WTC11 (cell line): ENCODE measurements around the gene UBAP1L. TPM values are rescaled to one million over a fixed set of nuclear protein-coding genes. Genes with fewer than 3 reads are reported as not detected.

ENCODE experiments used
- ATAC-seq: fragments of 200-7000 bp; cut with Tn5 transposase; 2 replicates; pipeline ENCODE4 v1.10.0; 2021; ENCODE audit warnings: mild to moderate bottlenecking, moderate library complexity
- CTCF ChIA-PET: fragments of 300-600 bp; sonication (Branson Sonifier 250); formaldehyde crosslinking; loops from one replicate; lab custom pipeline; 2021; ENCODE audit warnings: antibody characterized with exemption; lab: Charles Lee
- POLR2A ChIA-PET: fragments of 350-600 bp; sonication (Branson Sonifier 250); formaldehyde crosslinking; loops from one replicate; lab custom pipeline; 2021; ENCODE audit warnings: antibody characterized with exemption; lab: Charles Lee
- DNase-seq: peaks from one replicate; pipeline ENCODE4 v3.0.0; 2021; ENCODE audit warnings: low spot score
- H3K27ac Mint-ChIP-seq: 2 replicates; pipeline ENCODE4 v1.8.0; 2021; ENCODE audit warnings: mixed read lengths
- H3K27me3 Mint-ChIP-seq: 2 replicates; pipeline ENCODE4 v1.8.0; 2021; ENCODE audit warnings: low read depth, mild to moderate bottlenecking, moderate library complexity, mixed read lengths
- H3K36me3 Mint-ChIP-seq: 2 replicates; pipeline ENCODE4 v1.8.0; 2021; ENCODE audit warnings: mixed read lengths
- H3K4me1 Mint-ChIP-seq: 2 replicates; pipeline ENCODE4 v1.8.0; 2022; ENCODE audit warnings: mixed read lengths
- H3K4me3 Mint-ChIP-seq: 2 replicates; pipeline ENCODE4 v1.8.0; 2021; ENCODE audit warnings: mild to moderate bottlenecking, moderate library complexity, mixed read lengths
- H3K9me3 Mint-ChIP-seq: 2 replicates; pipeline ENCODE4 v1.8.0; 2021; ENCODE audit warnings: mixed read lengths
- GABPB1 ChIP-seq: sonication (generic); formaldehyde crosslinking; IDR thresholded peaks from 2 replicates; pipeline ENCODE4 v1.8.1; 2023; ENCODE audit warnings: mild to moderate bottlenecking, missing genetic modification reagents
- JAZF1 ChIP-seq: fragments of 250-450 bp; sonication (Bioruptor Pico); IDR thresholded peaks from 2 replicates; pipeline ENCODE4 v1.9.0; 2021; ENCODE audit warnings: moderate library complexity, mild to moderate bottlenecking, inconsistent platforms
- MYBL2 ChIP-seq: sonication (generic); formaldehyde crosslinking; IDR thresholded peaks from 2 replicates; pipeline ENCODE4 v1.8.1; 2023; ENCODE audit warnings: mild to moderate bottlenecking, moderate library complexity, missing genetic modification reagents
- total RNA-seq: library from RNA; stranded (reverse); gene quantifications from 3 replicates; pipeline ENCODE4 v1.2.3, GENCODE V29; 2021
- TF ChIP-seq, protein P1 (sequence below): sonication (generic); formaldehyde crosslinking; IDR thresholded peaks from 2 replicates; pipeline ENCODE4 v1.8.0; 2023; ENCODE audit warnings: missing genetic modification reagents, mild to moderate bottlenecking, borderline replicate concordance
- TF ChIP-seq, protein P2 (sequence below): fragments of 200-600 bp; IDR thresholded peaks from 2 replicates; pipeline ENCODE4 v1.8.0; 2022; ENCODE audit warnings: antibody characterized with exemption
- TF ChIP-seq, protein P3 (sequence below): sonication (generic); formaldehyde crosslinking; IDR thresholded peaks from 2 replicates; pipeline ENCODE4 v1.8.1; 2023; ENCODE audit warnings: mild to moderate bottlenecking, missing genetic modification reagents, borderline replicate concordance
- TF ChIP-seq, protein P4 (sequence below): fragments of 250-450 bp; sonication (Bioruptor Pico); IDR thresholded peaks from 2 replicates; pipeline ENCODE4 v1.8.0; 2021; ENCODE audit warnings: mild to moderate bottlenecking
- TF ChIP-seq, protein P5 (sequence below): sonication (generic); formaldehyde crosslinking; IDR thresholded peaks from 2 replicates; pipeline ENCODE4 v1.8.1; 2022; ENCODE audit warnings: mild to moderate bottlenecking, missing genetic modification reagents, moderate library complexity, borderline replicate concordance
- TF ChIP-seq, protein P6 (sequence below): sonication (generic); formaldehyde crosslinking; IDR thresholded peaks from 2 replicates; pipeline ENCODE4 v1.8.0; 2023; ENCODE audit warnings: missing genetic modification reagents
- TF ChIP-seq, protein P7 (sequence below): sonication (generic); formaldehyde crosslinking; conservative IDR thresholded peaks from 2 replicates; pipeline ENCODE4 v1.8.1; 2022; ENCODE audit warnings: mild to moderate bottlenecking, missing genetic modification reagents
- TF ChIP-seq, protein P8 (sequence below): sonication (generic); formaldehyde crosslinking; IDR thresholded peaks from 2 replicates; pipeline ENCODE4 v1.8.0; 2022; ENCODE audit warnings: mild to moderate bottlenecking, missing genetic modification reagents

Gene UBAP1L
- total RNA-seq, 1 experiment from 2014 or later = 2.0 TPM

DNA sequence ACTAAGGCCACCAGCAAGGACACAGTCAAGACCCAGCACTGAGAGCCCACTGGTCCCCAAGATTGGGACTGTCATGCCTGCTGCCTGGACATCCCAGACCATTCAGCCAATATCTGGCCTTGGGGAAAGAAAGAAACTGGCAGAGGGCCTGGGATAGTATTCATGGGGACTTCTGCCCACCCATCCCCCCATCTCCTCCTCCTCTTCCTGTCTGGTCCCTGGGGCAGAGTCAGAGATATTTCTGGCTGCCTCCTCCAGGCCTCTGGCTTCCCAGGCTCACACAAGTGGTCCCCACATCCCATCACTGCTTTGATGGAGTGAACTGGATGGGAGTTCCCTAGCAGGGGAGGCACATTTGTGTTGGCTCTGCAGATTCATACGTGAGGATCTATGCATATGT lies 43.0 kb downstream of the UBAP1L start:
- peaks cover 17% of the 10 kb centered on the region for H3K27me3 Mint-ChIP-seq
- H3K27ac Mint-ChIP-seq = no peak overlapping the region
- no peak overlapping the region for H3K4me3 Mint-ChIP-seq
- TF ChIP-seq GABPB1 (CRISPR knock-in tag) = no peak
- TF ChIP-seq, protein P1, sequence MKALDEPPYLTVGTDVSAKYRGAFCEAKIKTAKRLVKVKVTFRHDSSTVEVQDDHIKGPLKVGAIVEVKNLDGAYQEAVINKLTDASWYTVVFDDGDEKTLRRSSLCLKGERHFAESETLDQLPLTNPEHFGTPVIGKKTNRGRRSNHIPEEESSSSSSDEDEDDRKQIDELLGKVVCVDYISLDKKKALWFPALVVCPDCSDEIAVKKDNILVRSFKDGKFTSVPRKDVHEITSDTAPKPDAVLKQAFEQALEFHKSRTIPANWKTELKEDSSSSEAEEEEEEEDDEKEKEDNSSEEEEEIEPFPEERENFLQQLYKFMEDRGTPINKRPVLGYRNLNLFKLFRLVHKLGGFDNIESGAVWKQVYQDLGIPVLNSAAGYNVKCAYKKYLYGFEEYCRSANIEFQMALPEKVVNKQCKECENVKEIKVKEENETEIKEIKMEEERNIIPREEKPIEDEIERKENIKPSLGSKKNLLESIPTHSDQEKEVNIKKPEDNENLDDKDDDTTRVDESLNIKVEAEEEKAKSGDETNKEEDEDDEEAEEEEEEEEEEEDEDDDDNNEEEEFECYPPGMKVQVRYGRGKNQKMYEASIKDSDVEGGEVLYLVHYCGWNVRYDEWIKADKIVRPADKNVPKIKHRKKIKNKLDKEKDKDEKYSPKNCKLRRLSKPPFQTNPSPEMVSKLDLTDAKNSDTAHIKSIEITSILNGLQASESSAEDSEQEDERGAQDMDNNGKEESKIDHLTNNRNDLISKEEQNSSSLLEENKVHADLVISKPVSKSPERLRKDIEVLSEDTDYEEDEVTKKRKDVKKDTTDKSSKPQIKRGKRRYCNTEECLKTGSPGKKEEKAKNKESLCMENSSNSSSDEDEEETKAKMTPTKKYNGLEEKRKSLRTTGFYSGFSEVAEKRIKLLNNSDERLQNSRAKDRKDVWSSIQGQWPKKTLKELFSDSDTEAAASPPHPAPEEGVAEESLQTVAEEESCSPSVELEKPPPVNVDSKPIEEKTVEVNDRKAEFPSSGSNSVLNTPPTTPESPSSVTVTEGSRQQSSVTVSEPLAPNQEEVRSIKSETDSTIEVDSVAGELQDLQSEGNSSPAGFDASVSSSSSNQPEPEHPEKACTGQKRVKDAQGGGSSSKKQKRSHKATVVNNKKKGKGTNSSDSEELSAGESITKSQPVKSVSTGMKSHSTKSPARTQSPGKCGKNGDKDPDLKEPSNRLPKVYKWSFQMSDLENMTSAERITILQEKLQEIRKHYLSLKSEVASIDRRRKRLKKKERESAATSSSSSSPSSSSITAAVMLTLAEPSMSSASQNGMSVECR (CRISPR knock-in tag) = no peak
- TF ChIP-seq, protein P2, sequence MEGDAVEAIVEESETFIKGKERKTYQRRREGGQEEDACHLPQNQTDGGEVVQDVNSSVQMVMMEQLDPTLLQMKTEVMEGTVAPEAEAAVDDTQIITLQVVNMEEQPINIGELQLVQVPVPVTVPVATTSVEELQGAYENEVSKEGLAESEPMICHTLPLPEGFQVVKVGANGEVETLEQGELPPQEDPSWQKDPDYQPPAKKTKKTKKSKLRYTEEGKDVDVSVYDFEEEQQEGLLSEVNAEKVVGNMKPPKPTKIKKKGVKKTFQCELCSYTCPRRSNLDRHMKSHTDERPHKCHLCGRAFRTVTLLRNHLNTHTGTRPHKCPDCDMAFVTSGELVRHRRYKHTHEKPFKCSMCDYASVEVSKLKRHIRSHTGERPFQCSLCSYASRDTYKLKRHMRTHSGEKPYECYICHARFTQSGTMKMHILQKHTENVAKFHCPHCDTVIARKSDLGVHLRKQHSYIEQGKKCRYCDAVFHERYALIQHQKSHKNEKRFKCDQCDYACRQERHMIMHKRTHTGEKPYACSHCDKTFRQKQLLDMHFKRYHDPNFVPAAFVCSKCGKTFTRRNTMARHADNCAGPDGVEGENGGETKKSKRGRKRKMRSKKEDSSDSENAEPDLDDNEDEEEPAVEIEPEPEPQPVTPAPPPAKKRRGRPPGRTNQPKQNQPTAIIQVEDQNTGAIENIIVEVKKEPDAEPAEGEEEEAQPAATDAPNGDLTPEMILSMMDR = no peak
- peaks cover 4% of the 10 kb centered on the region; the same call in 1 of the 2 replicates for H3K36me3 Mint-ChIP-seq
- CTCF ChIA-PET = no interaction called here
- DNase-seq (no peak), ATAC-seq (no peak)
- H3K9me3 Mint-ChIP-seq = peaks cover 11% of the 10 kb centered on the region
- POLR2A ChIA-PET = no interaction called here
- H3K4me1 Mint-ChIP-seq = peaks cover 22% of the 10 kb centered on the region

DNA sequence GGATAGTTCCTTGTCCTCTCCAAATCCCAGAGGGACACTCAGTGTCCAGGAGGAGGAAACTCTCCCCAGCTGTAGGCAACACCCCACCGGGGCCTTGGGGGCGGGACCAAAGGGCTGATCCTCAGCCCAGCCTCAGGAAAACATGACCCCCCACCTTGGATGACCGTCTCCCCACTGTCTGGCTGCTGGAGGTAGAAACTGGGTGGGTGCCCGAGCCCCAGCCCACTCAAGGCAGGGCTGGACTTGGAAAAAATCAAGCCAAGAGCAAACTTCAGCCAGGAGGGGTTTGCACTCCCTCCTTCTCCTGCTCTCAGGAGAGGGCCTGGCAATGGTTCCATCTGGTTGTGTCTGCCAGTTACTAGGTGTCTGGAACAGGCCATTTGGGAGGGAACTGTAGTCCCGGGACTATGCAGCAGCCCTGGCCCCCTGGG lies 43.6 kb downstream of the UBAP1L start:
- Mint-ChIP-seq H3K27ac (no peak overlapping the region), H3K27me3 (peaks cover 21% of the 10 kb centered on the region), H3K9me3 (peaks cover 11% of the 10 kb centered on the region), H3K4me1 (peaks cover 28% of the 10 kb centered on the region)
- ATAC-seq = no peak
- CTCF ChIA-PET = interaction anchor here (0.6 to 7.0 kb wide), 2 partner anchors 13 to 17 kb away, joined by 3 to 98 read pairs; no protein-coding TSS in a partner anchor
- TF ChIP-seq, protein P3, sequence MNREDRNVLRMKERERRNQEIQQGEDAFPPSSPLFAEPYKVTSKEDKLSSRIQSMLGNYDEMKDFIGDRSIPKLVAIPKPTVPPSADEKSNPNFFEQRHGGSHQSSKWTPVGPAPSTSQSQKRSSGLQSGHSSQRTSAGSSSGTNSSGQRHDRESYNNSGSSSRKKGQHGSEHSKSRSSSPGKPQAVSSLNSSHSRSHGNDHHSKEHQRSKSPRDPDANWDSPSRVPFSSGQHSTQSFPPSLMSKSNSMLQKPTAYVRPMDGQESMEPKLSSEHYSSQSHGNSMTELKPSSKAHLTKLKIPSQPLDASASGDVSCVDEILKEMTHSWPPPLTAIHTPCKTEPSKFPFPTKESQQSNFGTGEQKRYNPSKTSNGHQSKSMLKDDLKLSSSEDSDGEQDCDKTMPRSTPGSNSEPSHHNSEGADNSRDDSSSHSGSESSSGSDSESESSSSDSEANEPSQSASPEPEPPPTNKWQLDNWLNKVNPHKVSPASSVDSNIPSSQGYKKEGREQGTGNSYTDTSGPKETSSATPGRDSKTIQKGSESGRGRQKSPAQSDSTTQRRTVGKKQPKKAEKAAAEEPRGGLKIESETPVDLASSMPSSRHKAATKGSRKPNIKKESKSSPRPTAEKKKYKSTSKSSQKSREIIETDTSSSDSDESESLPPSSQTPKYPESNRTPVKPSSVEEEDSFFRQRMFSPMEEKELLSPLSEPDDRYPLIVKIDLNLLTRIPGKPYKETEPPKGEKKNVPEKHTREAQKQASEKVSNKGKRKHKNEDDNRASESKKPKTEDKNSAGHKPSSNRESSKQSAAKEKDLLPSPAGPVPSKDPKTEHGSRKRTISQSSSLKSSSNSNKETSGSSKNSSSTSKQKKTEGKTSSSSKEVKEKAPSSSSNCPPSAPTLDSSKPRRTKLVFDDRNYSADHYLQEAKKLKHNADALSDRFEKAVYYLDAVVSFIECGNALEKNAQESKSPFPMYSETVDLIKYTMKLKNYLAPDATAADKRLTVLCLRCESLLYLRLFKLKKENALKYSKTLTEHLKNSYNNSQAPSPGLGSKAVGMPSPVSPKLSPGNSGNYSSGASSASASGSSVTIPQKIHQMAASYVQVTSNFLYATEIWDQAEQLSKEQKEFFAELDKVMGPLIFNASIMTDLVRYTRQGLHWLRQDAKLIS (CRISPR knock-in tag) = no peak
- TF ChIP-seq, protein P4, sequence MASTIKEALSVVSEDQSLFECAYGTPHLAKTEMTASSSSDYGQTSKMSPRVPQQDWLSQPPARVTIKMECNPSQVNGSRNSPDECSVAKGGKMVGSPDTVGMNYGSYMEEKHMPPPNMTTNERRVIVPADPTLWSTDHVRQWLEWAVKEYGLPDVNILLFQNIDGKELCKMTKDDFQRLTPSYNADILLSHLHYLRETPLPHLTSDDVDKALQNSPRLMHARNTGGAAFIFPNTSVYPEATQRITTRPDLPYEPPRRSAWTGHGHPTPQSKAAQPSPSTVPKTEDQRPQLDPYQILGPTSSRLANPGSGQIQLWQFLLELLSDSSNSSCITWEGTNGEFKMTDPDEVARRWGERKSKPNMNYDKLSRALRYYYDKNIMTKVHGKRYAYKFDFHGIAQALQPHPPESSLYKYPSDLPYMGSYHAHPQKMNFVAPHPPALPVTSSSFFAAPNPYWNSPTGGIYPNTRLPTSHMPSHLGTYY = no peak
- TF ChIP-seq, protein P5, sequence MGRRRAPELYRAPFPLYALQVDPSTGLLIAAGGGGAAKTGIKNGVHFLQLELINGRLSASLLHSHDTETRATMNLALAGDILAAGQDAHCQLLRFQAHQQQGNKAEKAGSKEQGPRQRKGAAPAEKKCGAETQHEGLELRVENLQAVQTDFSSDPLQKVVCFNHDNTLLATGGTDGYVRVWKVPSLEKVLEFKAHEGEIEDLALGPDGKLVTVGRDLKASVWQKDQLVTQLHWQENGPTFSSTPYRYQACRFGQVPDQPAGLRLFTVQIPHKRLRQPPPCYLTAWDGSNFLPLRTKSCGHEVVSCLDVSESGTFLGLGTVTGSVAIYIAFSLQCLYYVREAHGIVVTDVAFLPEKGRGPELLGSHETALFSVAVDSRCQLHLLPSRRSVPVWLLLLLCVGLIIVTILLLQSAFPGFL (CRISPR knock-in tag) = no peak
- TF ChIP-seq, protein P6, sequence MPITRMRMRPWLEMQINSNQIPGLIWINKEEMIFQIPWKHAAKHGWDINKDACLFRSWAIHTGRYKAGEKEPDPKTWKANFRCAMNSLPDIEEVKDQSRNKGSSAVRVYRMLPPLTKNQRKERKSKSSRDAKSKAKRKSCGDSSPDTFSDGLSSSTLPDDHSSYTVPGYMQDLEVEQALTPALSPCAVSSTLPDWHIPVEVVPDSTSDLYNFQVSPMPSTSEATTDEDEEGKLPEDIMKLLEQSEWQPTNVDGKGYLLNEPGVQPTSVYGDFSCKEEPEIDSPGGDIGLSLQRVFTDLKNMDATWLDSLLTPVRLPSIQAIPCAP = no peak
- TF ChIP-seq, protein P7, sequence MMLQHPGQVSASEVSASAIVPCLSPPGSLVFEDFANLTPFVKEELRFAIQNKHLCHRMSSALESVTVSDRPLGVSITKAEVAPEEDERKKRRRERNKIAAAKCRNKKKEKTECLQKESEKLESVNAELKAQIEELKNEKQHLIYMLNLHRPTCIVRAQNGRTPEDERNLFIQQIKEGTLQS = no peak
- TF ChIP-seq, protein P8, sequence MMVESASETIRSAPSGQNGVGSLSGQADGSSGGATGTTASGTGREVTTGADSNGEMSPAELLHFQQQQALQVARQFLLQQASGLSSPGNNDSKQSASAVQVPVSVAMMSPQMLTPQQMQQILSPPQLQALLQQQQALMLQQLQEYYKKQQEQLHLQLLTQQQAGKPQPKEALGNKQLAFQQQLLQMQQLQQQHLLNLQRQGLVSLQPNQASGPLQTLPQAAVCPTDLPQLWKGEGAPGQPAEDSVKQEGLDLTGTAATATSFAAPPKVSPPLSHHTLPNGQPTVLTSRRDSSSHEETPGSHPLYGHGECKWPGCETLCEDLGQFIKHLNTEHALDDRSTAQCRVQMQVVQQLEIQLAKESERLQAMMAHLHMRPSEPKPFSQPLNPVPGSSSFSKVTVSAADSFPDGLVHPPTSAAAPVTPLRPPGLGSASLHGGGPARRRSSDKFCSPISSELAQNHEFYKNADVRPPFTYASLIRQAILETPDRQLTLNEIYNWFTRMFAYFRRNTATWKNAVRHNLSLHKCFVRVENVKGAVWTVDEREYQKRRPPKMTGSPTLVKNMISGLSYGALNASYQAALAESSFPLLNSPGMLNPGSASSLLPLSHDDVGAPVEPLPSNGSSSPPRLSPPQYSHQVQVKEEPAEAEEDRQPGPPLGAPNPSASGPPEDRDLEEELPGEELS (CRISPR knock-in tag) = no peak
- TF ChIP-seq JAZF1 (CRISPR knock-in tag) = no peak
- TF ChIP-seq MYBL2 (CRISPR knock-in tag) = no peak
- TF ChIP-seq, all 79 proteins: peak for 0
- DNase-seq = no peak
- POLR2A ChIA-PET = no interaction called here
- H3K36me3 Mint-ChIP-seq = peaks cover 4% of the 10 kb centered on the region; the same call in 1 of the 2 replicates
- no peak overlapping the region for H3K4me3 Mint-ChIP-seq
